OCI-LY3 (cell line): ENCODE measurements around the gene TENM4.

ENCODE experiments used
- CTCF ChIP-seq: fragments of 200-600, 300-600 bp; sonication (generic); IDR thresholded peaks from 2 replicates; pipeline ENCODE4 v1.5.1; 2014; ENCODE audit warnings: antibody characterized with exemption, low read length, low read depth
- EZH2phosphoT487 ChIP-seq: fragments of 200-600 bp; shearing (Covaris generic); IDR thresholded peaks from 2 replicates; pipeline ENCODE4 v1.6.1; 2018; ENCODE audit warnings: antibody characterized with exemption, mixed run types, low read depth

GRCh38 chr11:79227308-79227707 is 213.5 kb downstream of the TENM4 start:
- no peak for TF ChIP-seq EZH2phosphoT487
- TF ChIP-seq CTCF, result no peak
